Body of pancreas (tissue), 4 donors: ENCODE data around the gene CCSER1.

Source experiments
- CTCF ChIP-seq, 7 experiments: fragments of 450-650 bp in 4 of 7; fragments of 200-600 bp in 3 of 7; sonication (generic) in 3 of 7; IDR thresholded peaks; one replicate each; pipeline ENCODE4 v1.5.1; 2016 to 2019; ENCODE audit warnings: antibody characterized with exemption in 7 of 7
- POLR2A ChIP-seq, 3 donors: fragments of 450-650 bp; IDR thresholded peaks; one replicate each; pipeline ENCODE4 v1.6.1; 2016; ENCODE audit warnings: antibody characterized with exemption in 3 of 3, mild to moderate bottlenecking in 2 of 3

- no peak for TF ChIP-seq CTCF (IDR thresholded peaks at IDR 0.05)
- no peak for TF ChIP-seq POLR2A (IDR thresholded peaks at IDR 0.05)
Observed at GRCh38 chr4:90245837-90246236, 118.6 kb downstream of the CCSER1 start.
